Body of pancreas (tissue), 4 donors: ENCODE results near the gene COBL.

ENCODE experiments used
- CTCF ChIP-seq, 7 experiments: fragments of 450-650 bp in 4 of 7; fragments of 200-600 bp in 3 of 7; sonication (generic) in 3 of 7; IDR thresholded peaks; one replicate each; pipeline ENCODE4 v1.5.1; 2016 to 2019; ENCODE audit warnings: antibody characterized with exemption in 7 of 7
- POLR2A ChIP-seq, 3 donors: fragments of 450-650 bp; IDR thresholded peaks; one replicate each; pipeline ENCODE4 v1.6.1; 2016; ENCODE audit warnings: antibody characterized with exemption in 3 of 3, mild to moderate bottlenecking in 2 of 3

GRCh38 chr7:51236470-51237132, 80.0 kb downstream of the COBL start:
- TF ChIP-seq CTCF (IDR thresholded peaks at IDR 0.05) (no peak), POLR2A (IDR thresholded peaks at IDR 0.05) (no peak)
